ENCODE data around the gene PTCHD1. TPM values are rescaled to one million over a fixed set of nuclear protein-coding genes. Genes with fewer than 3 reads are reported as not detected.

PTCHD1 gene
- polyA plus RNA-seq, 1 donor from 2014 or later, result 10.0 TPM

DNA sequence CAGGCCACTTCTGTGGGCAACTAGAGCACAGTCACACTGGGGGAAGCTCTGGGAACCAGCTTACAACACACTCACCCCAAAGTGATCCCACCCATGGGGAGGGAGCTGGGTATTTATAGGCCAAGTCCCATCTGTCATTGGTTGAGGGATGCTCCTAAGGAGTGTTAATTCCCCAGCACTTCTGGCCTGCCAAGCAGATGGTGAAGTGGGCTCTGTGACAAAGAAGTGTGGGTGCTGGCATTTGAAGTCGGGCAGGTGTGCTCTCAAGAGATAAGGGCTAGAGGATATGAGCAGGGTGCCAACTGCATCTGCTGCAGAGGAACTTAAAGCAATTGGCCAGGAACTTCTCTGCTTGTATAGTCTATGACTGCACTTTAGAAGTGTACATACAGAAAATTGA lies 30.9 kb downstream of the PTCHD1 start (continued):
- no peak for TF ChIP-seq RAD21 (conservative IDR thresholded peaks at IDR 0.05)

DNA sequence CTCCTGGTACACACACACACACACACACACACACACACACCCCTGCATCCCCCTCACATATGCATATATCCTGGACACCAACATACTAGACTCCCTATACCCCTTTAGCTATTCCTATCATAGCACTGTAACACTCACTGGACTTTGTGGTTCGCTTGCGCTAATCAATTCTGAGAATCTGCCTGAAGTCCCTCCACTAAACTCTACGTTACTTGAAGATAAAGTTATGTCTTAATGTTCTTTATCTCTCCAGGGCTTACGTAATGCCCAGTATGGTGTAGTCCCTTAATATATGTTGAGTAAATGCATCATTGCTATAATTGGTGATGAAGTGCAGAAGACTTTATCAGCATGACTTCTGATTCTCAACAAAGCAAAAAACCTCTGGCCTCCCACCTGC lies 32.3 kb downstream of the PTCHD1 start:
- Histone ChIP-seq H3K27me3 (ENCODE audit: insufficient read depth, low read depth, low read length) (no peaks in the 10 kb centered on the region), H3K9me2 (ENCODE audit: insufficient read depth, low read length) (no peaks in the 10 kb centered on the region), H3K9ac (ENCODE audit: low read length) (no peak overlapping the region)

DNA sequence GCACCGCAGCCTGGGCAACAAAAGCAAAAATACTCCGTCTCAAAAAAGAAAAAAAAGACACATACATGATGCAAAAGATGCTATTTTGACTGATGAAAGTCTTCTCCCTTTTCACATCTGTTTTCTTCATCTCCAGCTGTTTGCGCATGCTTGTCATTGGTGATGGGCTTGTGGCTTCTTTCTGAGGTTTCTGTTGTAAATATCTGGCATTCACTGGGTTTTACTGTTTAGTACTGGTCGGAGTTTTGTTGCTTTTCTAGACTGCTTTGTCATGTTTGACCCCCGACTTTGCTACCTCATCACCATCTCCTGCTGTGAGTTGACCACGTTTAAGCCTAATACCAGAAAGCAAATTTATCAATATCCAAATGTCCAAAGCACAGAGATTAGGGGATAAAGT lies 34.4 kb downstream of the PTCHD1 start:
- Histone ChIP-seq H3K27ac (ENCODE audit: low read length) (no peak overlapping the region), H3K4me3 (ENCODE audit: low read length) (no peak overlapping the region), H3K9me3 (ENCODE audit: low read length) (no peaks in the 10 kb centered on the region), H3K79me2 (replicated peaks; ENCODE audit: insufficient read depth, low read length) (no peaks in the 10 kb centered on the region), H4K20me1 (ENCODE audit: insufficient read depth) (no peaks in the 10 kb centered on the region), H3K27me3 (ENCODE audit: insufficient read depth, low read depth, low read length) (no peaks in the 10 kb centered on the region), H2AFZ (ENCODE audit: low read depth, low read length) (no peak overlapping the region), H3K9ac (ENCODE audit: low read length) (no peak overlapping the region), H3F3A (ENCODE audit: insufficient read depth, low read length, poor library complexity, severe bottlenecking) (no peaks in the 10 kb centered on the region), H3K4me2 (ENCODE audit: low read length) (no peak overlapping the region), H3K36me3 (ENCODE audit: insufficient read depth, low read length) (no peaks in the 10 kb centered on the region), H3K9me2 (ENCODE audit: insufficient read depth, low read length) (no peaks in the 10 kb centered on the region)
- TF ChIP-seq, protein P1, sequence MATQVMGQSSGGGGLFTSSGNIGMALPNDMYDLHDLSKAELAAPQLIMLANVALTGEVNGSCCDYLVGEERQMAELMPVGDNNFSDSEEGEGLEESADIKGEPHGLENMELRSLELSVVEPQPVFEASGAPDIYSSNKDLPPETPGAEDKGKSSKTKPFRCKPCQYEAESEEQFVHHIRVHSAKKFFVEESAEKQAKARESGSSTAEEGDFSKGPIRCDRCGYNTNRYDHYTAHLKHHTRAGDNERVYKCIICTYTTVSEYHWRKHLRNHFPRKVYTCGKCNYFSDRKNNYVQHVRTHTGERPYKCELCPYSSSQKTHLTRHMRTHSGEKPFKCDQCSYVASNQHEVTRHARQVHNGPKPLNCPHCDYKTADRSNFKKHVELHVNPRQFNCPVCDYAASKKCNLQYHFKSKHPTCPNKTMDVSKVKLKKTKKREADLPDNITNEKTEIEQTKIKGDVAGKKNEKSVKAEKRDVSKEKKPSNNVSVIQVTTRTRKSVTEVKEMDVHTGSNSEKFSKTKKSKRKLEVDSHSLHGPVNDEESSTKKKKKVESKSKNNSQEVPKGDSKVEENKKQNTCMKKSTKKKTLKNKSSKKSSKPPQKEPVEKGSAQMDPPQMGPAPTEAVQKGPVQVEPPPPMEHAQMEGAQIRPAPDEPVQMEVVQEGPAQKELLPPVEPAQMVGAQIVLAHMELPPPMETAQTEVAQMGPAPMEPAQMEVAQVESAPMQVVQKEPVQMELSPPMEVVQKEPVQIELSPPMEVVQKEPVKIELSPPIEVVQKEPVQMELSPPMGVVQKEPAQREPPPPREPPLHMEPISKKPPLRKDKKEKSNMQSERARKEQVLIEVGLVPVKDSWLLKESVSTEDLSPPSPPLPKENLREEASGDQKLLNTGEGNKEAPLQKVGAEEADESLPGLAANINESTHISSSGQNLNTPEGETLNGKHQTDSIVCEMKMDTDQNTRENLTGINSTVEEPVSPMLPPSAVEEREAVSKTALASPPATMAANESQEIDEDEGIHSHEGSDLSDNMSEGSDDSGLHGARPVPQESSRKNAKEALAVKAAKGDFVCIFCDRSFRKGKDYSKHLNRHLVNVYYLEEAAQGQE (IDR thresholded peaks at IDR 0.05; ENCODE audit: borderline replicate concordance), result no peak

More for the DNA sequence above, 32.3 kb downstream of the PTCHD1 start:
- Histone ChIP-seq H3K79me2 (replicated peaks; ENCODE audit: insufficient read depth, low read length) (no peaks in the 10 kb centered on the region), H3K4me2 (ENCODE audit: low read length) (no peak overlapping the region), H3K27ac (ENCODE audit: low read length) (no peak overlapping the region), H2AFZ (ENCODE audit: low read depth, low read length) (no peak overlapping the region), H3F3A (ENCODE audit: insufficient read depth, low read length, poor library complexity, severe bottlenecking) (no peaks in the 10 kb centered on the region), H4K20me1 (ENCODE audit: insufficient read depth) (no peaks in the 10 kb centered on the region), H3K4me3 (ENCODE audit: low read length) (no peak overlapping the region), H3K9me3 (ENCODE audit: low read length) (no peaks in the 10 kb centered on the region), H3K36me3 (ENCODE audit: insufficient read depth, low read length) (no peaks in the 10 kb centered on the region)
- no peak for TF ChIP-seq RAD21 (conservative IDR thresholded peaks at IDR 0.05)
- no peak for TF ChIP-seq EZH2 (IDR thresholded peaks at IDR 0.05; ENCODE audit: borderline replicate concordance, insufficient read depth, low read length, poor library complexity, severe bottlenecking)
- no peak for TF ChIP-seq SMC3 (conservative IDR thresholded peaks at IDR 0.05; ENCODE audit: poor library complexity)
- TF ChIP-seq EP300 (conservative IDR thresholded peaks at IDR 0.05; ENCODE audit: poor library complexity, severe bottlenecking), result no peak
- no peak for TF ChIP-seq MXI1 (conservative IDR thresholded peaks at IDR 0.05; ENCODE audit: poor library complexity, severe bottlenecking)
- no peak for TF ChIP-seq CTCF (IDR thresholded peaks at IDR 0.05; ENCODE audit: poor library complexity, severe bottlenecking)
- TF ChIP-seq TAF1 (IDR thresholded peaks at IDR 0.05; ENCODE audit: low read depth), result no peak
- TF ChIP-seq, protein P1 (IDR thresholded peaks at IDR 0.05; ENCODE audit: borderline replicate concordance), result no peak
- TF ChIP-seq POLR2AphosphoS5 (IDR thresholded peaks at IDR 0.05), result no peak
